ENCODE measurements around the gene SYF2. TPM values are rescaled to one million over a fixed set of nuclear protein-coding genes. Genes with fewer than 3 reads are reported as not detected.
A peak's percentile ranks its signal among the peaks of the same experiment; 100 is the strongest.

Gene SYF2
- total RNA-seq, 4 donors from 2014 or later, result 24.8 to 45.7 (median 30.9) TPM

- no peaks in the 10 kb centered on the region for H3K9me3 ChIP-seq
- no peak for DNase-seq
- no peak overlapping the region for H3K4me3 ChIP-seq
- TF ChIP-seq, protein P1, sequence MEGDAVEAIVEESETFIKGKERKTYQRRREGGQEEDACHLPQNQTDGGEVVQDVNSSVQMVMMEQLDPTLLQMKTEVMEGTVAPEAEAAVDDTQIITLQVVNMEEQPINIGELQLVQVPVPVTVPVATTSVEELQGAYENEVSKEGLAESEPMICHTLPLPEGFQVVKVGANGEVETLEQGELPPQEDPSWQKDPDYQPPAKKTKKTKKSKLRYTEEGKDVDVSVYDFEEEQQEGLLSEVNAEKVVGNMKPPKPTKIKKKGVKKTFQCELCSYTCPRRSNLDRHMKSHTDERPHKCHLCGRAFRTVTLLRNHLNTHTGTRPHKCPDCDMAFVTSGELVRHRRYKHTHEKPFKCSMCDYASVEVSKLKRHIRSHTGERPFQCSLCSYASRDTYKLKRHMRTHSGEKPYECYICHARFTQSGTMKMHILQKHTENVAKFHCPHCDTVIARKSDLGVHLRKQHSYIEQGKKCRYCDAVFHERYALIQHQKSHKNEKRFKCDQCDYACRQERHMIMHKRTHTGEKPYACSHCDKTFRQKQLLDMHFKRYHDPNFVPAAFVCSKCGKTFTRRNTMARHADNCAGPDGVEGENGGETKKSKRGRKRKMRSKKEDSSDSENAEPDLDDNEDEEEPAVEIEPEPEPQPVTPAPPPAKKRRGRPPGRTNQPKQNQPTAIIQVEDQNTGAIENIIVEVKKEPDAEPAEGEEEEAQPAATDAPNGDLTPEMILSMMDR (IDR thresholded peaks at IDR 0.05), result no peak
- no peak for TF ChIP-seq POLR2A (IDR thresholded peaks at IDR 0.05)
- H3K36me3 ChIP-seq, result no peaks in the 10 kb centered on the region
- no peaks in the 10 kb centered on the region for H3K27me3 ChIP-seq
- peak overlapping the region in 2 of 4 donors; percentile 52 to 72 for H3K27ac ChIP-seq
- peaks cover 0 to 9% (median 0%) of the 10 kb centered on the region in 4 donors for H3K4me1 ChIP-seq
Observed at GRCh38 chr1:25208092-25208491, 24.2 kb downstream of the SYF2 start.

DNA sequence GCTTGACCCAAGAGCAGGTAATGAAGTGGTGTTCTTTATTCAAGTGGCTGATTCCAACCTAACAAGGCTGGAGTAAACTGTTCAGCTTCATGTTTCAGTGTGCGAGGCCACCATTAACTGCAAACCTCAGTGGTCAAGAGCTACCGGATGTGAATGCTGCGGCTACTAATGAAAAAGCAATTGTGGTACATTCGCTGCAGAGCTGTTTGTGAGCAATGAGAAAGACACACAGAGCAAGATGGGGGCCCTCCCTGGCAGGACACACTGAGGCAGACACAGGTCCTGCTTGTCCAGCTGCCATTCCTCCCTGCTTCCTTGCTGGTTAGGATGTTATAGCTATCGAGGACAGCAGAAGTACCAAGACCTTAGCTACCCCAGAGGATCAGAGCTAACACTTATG lies 26.1 kb downstream of the SYF2 start:
- Histone ChIP-seq H3K4me1 (peaks cover 0 to 9% (median 0%) of the 10 kb centered on the region in 4 donors), H3K27ac (no peak overlapping the region), H3K36me3 (no peaks in the 10 kb centered on the region), H3K4me3 (no peak overlapping the region), H3K27me3 (no peaks in the 10 kb centered on the region), H3K9me3 (no peaks in the 10 kb centered on the region)
- no peak for TF ChIP-seq POLR2A (IDR thresholded peaks at IDR 0.05)
- TF ChIP-seq, protein P1 (IDR thresholded peaks at IDR 0.05), result no peak
- no peak for DNase-seq

DNA sequence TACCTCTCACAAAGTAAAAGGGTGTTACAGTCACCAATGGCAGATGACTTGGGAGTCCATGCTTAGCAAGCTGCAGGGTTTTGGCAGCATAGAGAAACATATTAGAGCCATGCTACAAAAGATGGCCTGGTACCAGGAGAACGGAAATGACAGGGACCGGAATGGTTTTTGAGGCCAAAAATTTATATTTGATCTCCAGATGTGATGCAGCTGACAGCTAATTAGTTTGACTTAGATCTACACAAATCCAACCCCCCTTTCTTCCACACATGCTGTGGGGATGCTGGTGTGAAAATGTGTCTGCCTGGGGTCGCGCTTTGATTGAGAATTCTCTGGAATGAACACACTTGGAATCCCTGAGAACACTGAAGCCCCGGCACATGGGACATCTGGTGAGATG lies 26.5 kb downstream of the SYF2 start:
- H3K4me1 ChIP-seq, result peaks cover 0 to 9% (median 0%) of the 10 kb centered on the region in 4 donors
- H3K4me3 ChIP-seq, result no peak overlapping the region
- H3K27ac ChIP-seq, result no peak overlapping the region
- TF ChIP-seq, protein P1 (IDR thresholded peaks at IDR 0.05), result no peak
- TF ChIP-seq POLR2A (IDR thresholded peaks at IDR 0.05), result no peak
- no peaks in the 10 kb centered on the region for H3K27me3 ChIP-seq
- H3K9me3 ChIP-seq, result no peaks in the 10 kb centered on the region
- H3K36me3 ChIP-seq, result no peaks in the 10 kb centered on the region
- DNase-seq, result no peak

DNA sequence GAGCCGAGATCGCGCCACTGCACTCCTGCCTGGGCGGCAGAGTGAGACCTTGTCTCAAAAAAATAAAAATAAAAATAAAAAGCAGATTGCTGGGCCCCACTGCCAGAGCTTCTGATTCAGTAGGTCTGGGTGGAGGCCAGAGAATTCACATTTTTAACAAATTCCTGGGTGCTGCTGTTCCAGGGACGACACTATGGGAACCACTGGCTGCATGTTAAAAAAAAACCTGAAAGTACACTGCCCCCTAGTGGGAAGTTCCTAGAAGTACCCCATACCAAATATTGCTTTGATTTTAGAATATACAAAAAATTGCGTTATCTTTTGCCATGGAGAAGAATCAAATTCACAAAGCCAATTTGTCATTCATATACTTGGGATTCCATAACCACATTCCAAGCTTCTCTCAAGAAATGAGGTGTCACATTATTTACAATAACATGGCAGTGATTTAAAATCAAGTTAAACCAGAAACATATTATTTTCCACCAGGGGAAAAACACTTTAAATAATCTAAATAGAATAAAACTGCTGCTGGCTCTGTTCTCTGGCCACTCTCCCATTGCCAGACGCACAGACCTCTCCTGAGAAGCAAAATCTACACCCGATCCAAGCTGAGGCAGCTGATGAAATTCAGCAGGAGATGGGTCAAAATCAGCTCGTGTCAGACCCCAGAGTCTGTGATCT lies 27.4 kb downstream of the SYF2 start:
- Histone ChIP-seq H3K9me3 (no peaks in the 10 kb centered on the region), H3K27me3 (no peaks in the 10 kb centered on the region), H3K27ac (no peak overlapping the region), H3K4me1 (peaks cover 0 to 9% (median 0%) of the 10 kb centered on the region in 4 donors), H3K36me3 (no peaks in the 10 kb centered on the region), H3K4me3 (no peak overlapping the region)
- TF ChIP-seq, protein P1 (IDR thresholded peaks at IDR 0.05), result peak; percentile 66 to 80 (median 77)
- no peak for TF ChIP-seq POLR2A (IDR thresholded peaks at IDR 0.05)
- no peak for DNase-seq

GRCh38 chr1:25201006-25201405 lies 31.3 kb downstream of the SYF2 start:
- no peaks in the 10 kb centered on the region for H3K36me3 ChIP-seq
- no peaks in the 10 kb centered on the region for H3K9me3 ChIP-seq
- H3K4me3 ChIP-seq, result no peak overlapping the region
- H3K4me1 ChIP-seq, result peaks cover 0 to 16% (median 0%) of the 10 kb centered on the region in 4 donors
- DNase-seq, result no peak
- no peaks in the 10 kb centered on the region for H3K27me3 ChIP-seq
- H3K27ac ChIP-seq, result no peak overlapping the region
- TF ChIP-seq POLR2A (IDR thresholded peaks at IDR 0.05), result no peak
- TF ChIP-seq, protein P1 (IDR thresholded peaks at IDR 0.05), result no peak

Measured in Peyer's patch (tissue), 4 donors.